Activated CD4-positive, alpha-beta T cell treated with anti-CD3 and anti-CD28 coated beads for 24 hours (primary cell): Measurements from ENCODE around the gene STARD3NL.
"Not testable (repeated sequence)": the region's sequence is repeated elsewhere in the genome, so short reads cannot be mapped to it uniquely, and the experiment has no call there.

Source experiments
- DNase-seq, 2 donors: peaks; one replicate each; pipeline ENCODE4 v3.0.0-alpha.2; 2020; ENCODE audit warnings: low read depth in 2 of 2

Gene STARD3NL, protein sequence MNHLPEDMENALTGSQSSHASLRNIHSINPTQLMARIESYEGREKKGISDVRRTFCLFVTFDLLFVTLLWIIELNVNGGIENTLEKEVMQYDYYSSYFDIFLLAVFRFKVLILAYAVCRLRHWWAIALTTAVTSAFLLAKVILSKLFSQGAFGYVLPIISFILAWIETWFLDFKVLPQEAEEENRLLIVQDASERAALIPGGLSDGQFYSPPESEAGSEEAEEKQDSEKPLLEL

DNA sequence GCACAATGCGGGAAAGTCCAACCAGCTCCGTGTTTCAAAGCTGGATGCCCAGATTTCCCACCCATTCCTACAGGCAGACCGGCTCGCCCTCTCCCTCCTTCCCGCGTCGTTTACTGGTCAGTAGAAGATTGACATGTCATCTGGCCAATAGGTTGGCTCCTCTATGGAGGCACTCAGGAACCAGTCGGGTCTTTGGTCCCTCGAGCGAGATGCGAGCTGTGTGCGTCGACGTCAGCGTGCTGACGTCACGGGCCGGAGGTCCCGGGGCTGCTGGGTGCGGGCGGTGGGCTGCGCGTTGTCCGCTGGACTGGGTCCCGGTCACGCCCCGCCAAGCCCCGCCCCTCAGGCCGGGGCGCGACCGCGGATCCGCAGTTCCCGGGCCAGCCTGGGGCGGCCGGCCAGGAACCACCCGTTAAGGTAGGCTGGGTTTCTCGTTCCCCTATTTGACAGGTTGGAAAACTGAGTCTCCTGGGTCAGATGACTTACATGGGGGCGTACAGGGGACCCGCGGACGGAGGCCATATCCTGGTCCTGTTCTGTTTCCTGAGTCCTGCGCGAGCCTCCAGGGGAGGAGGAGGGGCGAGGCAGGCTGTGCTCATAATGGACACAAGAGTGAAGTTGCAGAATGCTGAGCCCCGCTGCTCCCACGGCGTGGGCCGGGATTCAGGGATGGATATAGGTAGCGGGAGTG, at the start of gene STARD3NL:
Gene STARD3NL (plus strand): TSS at position 242 of the 691 bp plus-strand sequence. CDS start 29,260 bp downstream, outside the sequence.
- peak; percentile 74 to 89 for DNase-seq

- DNase-seq, result no peak
These were observed 48.9 kb upstream of the STARD3NL start for GRCh38 chr7:38129162-38129561.

DNA sequence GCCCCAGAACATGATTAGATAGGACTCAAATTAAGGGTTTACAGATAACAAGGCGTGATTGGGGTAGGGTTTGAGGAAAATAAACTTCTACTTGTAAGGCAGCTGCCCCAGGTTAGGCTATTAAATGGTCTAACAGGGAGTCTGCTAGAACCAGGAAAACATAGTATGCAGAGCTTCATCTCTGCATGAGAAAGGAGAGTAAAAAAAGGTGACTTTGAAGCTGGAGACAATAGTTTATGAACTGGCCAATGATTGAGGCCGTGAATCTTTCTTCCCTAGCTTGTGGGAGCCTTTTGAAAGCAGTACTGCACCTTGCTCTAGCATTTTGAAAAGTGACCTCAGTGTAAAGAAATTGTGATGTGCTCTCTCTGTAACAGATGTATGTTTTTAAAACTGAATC, 48.5 kb upstream of the STARD3NL start:
- DNase-seq, result no peak

DNA sequence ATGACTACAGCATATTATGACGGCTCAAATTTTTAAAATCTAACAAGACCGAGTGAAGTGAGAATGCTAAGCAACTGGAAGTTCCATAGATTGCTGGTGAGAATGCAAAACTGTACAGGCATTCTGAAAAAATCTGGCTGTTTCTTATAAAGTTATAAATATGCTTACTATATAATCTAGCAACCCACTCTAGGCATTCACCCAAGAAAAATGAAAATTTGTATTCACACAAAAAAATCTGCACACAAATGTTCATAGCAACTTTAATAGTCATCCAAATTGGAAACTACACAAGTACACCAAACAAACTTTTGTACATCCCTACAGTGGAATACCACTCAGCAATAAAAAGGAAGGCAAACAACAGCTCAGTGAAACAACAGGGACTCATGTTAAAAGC, 39.9 kb upstream of the STARD3NL start:
- no peak for DNase-seq

GRCh38 chr7:38141187-38141586, 36.9 kb upstream of the STARD3NL start:
- no peak for DNase-seq

DNA sequence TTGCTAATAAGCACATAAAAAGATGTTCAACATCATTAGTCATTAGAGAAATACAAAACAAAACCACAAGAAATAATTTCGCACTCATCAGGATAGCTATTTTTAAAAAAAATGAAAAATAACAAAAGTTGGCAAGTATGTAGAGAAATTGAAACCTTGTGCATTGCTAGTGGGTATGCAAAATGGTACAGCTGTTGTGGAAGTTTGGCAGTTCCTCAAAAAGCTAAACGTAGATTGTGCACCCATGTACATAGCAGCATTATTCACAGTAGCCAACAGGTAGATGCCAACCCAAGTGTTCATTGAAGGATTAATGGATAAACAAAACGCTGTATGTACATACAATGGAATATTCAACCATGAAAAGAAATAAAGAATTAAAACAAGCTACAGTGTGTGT, 35.3 kb upstream of the STARD3NL start:
- DNase-seq, result no peak

GRCh38 chr7:38147005-38147404, 31.0 kb upstream of the STARD3NL start:
- no peak for DNase-seq

DNA sequence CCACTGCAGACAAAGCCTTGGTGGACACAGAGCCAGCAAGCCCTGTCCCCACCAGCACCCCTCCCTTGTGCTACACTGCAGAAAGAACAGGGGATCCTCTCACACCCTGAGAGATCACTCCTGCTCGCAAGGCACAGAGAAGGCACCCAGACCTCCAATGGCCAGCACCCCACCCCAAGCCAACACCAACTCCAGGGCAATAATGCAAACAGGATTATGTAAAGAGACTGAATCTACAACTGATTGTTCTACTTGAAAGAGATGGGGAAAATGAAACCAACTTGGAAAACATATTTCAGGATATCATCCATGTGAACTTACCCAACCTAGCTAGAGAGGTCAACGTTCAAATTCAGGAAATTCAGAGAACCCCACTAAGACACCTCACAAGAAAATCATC, 26.5 kb upstream of the STARD3NL start:
- DNase-seq, result no peak

- no peak for DNase-seq
These were observed 24.5 kb upstream of the STARD3NL start for GRCh38 chr7:38153515-38153914.

DNA sequence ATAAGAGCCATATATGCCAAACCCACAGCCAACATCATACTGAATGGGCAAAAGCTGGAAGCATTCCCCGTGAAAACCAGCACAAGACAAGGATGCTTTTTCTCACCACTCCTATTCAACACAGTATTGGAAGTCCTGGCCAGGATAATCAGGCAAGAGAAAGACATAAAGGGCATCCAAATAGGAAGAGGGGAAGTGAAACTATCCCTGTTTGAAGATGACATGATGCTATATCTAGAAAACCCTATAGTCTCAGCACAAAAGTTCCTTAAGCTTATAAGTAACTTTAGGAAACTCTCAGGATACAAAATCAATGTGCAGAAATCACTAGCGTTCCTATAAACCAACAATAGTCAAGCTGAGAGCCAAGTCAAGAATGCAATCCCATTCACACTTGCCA, 23.8 kb upstream of the STARD3NL start:
- no peak for DNase-seq

DNA sequence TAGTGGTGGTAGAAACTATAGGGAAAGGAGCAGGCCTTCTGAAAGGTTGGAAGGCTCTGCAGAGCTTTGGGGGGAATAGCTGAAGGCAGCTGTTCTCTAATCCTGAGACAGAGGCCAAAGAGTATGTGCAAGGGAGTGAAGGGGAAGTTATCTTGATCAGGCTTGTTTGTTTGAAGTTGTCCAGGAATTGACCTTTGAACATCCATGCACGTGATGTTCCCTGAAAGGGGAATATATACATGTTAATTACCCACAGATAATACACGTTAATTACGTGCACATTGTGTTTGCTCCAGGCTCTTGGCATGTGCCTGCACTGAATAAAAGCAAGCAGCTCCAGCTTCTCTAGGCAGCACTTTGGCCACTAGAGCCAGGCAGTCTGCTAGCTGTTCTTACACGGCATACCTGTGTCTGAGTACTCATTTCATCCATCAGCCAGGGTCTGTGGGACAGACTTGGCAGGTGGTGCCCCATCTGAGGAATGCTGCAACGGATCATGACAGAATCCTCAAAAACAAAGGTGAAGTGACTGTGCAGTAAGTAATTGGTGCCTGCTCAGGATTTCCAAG, 18.0 kb upstream of the STARD3NL start:
- no peak for DNase-seq

- no peak for DNase-seq
These were observed 16.0 kb upstream of the STARD3NL start for GRCh38 chr7:38162036-38162435.

DNA sequence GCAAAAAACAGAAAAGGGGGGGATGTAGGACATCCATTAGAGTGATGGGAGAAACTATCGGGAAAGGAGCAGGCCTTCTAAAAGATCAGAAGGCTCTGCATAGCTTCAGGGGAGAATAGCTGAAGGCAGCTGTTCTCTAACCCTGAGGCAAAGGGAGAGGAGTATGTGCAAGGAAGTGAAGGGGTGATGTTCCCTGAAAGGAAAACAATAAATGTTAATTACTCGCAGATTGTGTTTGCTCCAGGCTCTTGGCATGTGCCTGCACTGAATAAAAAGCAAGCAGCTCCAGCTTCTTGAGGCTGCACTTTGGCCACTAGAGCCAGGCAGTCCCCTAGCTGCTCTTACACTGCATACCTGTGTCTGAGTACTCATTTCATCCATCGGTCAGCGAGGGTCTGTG, 14.4 kb upstream of the STARD3NL start:
- no peak for DNase-seq

- no peak for DNase-seq
These were observed 9.0 kb upstream of the STARD3NL start for GRCh38 chr7:38168890-38169570.

DNA sequence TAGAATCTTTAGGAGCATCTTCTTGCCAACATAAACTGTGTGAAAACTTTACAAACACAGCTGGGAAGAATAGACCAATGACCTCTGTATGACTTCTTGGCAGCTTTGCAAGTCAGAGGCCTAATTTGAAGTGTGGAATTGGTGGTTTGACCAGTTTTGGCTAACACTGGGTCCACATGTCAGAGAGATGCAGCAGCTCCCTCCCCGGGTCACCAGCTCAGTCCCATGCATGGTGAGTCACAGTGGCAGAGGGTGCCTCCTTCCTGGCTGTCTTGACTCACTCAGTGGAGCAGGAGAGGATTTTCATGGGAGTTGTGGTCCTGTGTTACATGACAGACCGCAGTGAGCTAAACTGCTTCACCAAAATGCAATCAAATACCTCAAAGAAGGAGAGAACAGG, 8.2 kb upstream of the STARD3NL start:
- no peak for DNase-seq

GRCh38 chr7:38171623-38172391, 6.2 kb upstream of the STARD3NL start:
- no peak for DNase-seq

DNA sequence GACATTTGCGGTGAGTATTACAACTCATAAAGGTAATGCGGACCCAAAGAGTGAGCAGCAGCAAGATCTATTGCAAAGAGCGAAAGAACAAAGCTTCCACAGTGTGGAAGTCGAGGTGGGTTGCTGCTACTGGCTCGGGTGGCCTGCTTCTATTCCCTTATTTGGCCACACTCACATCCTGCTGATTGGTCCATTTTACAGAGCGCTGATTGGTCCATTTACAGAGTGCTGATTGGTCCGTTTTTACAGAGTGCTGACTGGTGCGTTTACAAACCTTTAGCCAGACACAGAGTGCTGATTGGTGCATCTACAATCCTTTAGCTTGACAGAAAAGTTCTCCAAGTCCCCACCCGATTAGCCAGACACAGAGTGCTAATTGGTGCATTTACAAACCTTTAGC, 2.5 kb upstream of the STARD3NL start:
- not testable (repeated sequence) for DNase-seq

GRCh38 chr7:38177621-38178003, 433 bp upstream of the STARD3NL start:
- no peak for DNase-seq

DNA sequence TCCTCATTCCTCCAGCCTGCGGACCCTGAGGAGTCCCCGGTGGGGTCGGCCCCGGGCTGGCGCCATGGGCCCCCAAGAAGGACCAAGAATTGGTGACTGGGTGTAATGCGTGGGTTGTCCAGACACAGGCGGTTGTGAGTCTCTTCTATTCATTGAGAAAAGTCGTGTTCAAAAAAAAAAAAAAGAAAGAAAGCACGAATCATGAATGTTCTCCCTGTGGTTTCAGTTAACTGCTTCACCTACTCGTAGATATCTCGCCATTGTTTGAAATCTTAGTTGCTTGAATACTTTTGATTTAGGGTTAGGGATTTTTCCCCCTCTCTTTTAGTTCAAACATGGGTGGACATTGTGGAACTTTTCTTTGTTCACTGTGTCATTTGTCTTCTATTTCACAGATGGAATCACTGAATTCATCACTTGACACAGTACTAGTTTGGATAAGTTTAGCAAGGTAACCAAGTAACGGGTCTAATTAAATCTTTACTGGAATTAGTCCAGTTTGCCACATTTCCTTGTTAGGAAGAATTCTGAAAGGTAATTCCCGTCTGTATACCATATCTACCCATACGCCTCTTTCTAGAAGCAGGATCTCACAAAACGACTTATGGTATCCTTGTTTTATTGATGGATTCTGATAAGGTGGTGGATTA, 775 bp downstream of the STARD3NL start:
- peak in 1 of 2 donors; percentile 11 for DNase-seq

DNA sequence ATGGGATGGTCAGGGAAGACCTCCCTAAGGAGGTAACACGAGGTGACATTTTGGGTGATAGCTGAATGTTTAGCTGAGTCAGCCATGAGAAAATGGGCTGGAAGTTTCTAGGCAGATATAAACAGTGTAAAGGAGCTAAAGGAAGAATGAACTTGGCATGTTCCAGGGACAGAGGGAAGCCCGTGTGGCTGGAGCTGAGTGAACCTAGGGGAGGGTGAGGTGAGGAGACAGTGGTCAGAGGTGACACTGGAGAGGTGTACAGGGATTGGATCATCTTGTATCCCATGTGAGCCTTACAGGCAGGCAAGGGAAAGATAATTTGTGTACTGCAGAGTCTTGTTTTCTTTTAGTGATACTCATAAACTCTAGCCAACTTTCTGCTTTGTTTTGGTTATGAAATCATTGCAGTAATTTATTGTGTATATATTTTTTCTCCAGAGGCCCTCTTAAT, 1.8 kb downstream of the STARD3NL start:
- DNase-seq, result no peak

DNA sequence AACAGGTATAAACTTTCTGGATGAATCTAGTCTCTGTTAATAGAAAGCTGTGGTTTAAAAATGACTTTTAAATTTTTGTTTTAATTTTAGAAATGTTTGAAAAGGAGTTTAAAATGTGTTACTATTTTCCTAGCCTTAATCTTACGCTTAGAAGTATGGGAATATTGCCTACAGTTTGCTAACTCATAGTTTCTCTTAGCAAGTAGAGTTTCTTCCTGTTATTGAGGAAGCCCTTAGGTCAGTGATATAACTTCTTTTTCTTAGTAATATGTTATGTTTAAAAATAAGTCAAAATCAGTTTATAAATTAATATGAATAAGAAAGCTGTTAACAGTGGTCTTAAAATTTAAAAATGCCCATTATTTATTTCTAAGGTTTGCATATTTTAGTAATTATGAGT, 3.1 kb downstream of the STARD3NL start:
- DNase-seq, result no peak
